ENCODE measurements around the gene RCSD1.

Gene RCSD1

DNA sequence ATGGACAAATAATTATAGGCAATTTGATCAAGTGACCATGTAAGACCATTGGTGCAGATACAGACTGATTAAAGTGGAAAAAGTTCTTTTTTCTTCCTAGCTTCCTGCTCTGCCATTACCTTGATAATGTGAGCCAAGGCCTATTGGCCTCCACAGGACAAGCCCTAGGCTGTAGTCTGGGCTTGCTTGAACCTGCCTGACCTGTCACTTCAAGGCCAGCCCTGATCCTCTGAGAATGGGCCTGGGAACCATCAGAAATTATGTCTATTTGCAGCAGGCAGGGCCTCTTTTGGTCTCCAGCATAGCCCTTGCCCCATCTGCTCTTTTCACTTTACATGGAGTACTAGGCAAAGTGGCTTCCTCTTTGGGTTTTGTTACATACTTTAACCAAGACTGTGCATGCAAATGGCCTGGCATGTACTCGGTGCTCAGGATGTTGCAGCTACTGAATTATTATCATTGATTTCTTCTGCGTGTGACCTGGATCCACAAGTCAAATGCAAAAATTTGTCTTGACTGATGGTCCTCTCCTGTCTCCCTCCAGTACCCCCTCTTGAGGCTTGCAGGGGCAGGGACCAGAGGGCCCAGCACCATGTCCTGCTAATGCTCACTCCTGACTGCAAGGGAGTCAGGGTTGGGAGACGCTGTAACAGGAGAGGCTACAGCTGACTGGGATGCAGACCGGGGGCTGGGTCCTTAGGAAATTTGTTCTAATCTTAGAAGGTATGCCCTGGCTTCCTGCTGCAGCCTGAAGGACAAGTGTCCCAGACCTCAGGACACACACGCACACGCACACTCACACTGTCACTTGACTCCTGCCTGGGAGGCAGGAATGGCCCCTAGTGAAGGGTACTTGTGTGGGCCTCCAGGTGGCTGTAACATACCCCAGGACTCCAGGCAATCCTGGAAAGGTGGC is 39.4 kb downstream of the RCSD1 start:
- DNase-seq, result no peak

GRCh38 chr1:167670563-167670962 is 40.5 kb downstream of the RCSD1 start:
- no peak for DNase-seq

GRCh38 chr1:167671727-167672511 is 41.9 kb downstream of the RCSD1 start:
- DNase-seq, result no peak

GRCh38 chr1:167672831-167673230 is 42.8 kb downstream of the RCSD1 start:
- no peak for DNase-seq

GRCh38 chr1:167673265-167673664 is 43.2 kb downstream of the RCSD1 start:
- DNase-seq, result no peak

GRCh38 chr1:167674156-167674555 is 44.1 kb downstream of the RCSD1 start:
- DNase-seq, result no peak

GRCh38 chr1:167675440-167675839 is 45.4 kb downstream of the RCSD1 start:
- DNase-seq, result no peak

GRCh38 chr1:167676205-167676915 is 46.3 kb downstream of the RCSD1 start:
- no peak for DNase-seq

- DNase-seq, result no peak
Observed at GRCh38 chr1:167676916-167677848, 47.1 kb downstream of the RCSD1 start.

DNA sequence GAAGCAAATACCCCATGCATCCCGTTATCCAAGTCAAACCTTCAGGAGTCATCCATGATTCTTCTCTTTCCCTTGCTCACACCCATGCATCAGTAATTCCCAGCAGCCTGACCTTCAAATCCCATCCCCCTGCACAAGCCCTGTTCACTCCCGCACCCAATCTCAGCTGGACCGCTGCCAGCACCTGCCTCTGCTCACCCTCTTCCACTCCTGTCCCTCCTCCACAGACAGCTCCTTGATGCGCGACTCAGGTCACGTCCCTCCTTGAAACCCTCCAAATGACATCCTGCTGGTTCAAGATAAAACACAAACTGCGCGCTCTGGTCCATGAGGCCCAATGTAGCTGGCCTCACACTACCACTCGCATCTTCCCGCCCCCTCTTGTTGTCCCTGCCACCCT is 48.4 kb downstream of the RCSD1 start:
- no peak for DNase-seq

DNA sequence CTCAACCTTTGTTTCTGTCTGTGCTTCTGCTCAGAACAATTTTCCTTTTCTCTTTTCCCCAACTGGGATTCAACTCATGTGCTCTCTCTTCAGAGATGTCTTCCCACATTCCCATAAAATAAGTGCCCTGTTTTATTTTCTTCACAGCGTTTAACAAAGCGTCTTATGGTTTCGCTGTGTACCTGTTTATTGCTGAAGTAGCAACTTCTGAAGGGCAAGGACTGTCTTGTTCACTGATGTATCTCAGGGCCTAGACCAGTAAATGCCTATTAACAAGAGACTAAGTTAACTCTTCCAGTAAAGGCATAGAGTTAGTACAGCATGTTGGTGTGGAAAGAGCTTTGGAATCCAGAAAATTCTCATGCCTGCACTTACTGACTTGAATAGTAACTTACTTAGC is 48.8 kb downstream of the RCSD1 start:
- DNase-seq, result no peak

DNA sequence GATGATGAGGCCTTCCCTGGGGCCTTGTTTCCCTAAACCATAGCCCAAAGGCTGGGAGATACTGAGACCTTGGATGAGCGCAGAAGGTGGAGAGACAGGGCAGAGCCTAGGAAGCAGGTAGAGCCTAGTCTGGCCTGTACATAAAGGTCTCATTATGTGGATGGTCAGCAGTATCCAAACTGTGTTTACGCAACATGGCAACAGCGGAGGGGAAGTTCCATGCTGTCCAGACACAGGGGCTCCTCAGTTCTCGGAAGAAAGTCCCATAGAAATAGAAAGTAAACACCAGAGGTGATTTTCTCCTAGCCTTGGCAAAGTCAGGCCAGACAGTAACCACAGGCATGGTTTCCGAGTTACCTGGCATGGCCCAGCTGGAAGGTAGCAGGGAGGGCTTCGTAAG is 49.7 kb downstream of the RCSD1 start:
- DNase-seq, result no peak

DNA sequence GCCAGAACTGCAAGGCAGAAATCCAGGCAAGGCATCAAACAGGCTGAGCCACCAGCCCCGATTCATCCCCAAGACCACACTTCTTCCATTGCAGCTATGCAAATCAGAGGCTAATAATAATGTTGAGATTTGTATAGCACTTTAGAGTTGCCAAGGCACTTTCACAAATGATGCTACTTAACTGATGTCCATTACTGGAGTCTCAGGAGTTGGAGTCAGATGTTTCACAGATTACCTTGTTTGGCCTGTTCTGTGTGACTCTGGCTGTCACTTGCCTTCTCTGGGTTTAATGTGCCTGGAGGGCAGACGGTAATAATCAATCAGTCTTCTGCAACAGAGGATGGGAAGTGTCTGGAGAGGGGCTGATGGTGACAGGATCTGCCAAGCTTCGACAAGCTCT is 51.0 kb downstream of the RCSD1 start:
- DNase-seq, result no peak

DNA sequence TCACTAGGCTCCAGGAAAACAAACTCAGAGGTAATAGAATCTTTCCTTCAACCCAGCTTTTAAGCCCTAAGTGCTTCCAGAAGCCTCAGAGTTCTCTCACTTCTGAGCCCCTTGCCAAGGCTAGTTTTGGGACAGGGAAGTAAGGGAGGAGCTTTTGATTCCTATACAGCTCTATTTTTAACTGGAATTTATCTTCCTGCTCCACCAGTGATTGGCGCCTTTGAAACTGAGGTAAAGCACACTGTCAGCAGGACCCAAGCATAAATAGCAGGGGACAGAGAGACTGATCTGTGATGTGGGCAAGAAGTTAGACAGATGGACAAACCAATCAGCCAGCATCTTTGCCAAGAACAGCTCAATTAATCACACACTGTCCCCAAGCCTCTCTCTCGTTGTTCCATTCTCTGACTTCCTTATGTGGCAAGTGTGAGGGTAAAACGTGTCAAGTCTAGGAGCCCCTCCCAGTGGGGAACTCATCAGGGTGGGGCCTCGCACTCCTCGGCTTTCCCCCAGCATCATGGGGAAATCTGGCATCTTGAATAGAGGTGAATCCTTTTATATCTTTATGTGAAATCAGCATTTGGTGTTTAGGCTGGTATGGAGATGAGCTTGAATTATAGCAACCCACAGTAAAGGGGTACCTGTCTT is 51.5 kb downstream of the RCSD1 start:
- DNase-seq, result no peak

- no peak for DNase-seq
Observed at GRCh38 chr1:167683226-167683625, 53.2 kb downstream of the RCSD1 start.

GRCh38 chr1:167683641-167684502 is 53.8 kb downstream of the RCSD1 start:
- DNase-seq, result no peak

DNA sequence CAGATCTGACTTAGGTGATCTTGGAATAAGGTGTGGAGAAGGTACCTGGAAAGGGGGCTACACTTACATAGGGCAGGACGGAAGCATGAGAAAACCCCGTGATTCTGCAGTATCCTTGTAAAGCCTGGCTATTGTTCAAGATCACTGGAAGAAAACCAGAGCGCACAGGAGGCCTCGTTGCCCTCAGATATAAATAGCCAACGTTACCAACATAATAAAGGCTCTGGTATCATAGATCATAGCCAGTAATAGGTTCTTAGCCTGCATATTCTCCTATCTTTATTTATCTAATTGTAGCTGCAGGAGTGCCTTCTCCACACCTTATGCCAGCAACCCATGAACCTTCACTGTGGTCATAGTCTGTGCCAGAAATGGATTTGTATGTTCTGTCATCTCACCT is 55.8 kb downstream of the RCSD1 start:
- DNase-seq, result no peak

DNA sequence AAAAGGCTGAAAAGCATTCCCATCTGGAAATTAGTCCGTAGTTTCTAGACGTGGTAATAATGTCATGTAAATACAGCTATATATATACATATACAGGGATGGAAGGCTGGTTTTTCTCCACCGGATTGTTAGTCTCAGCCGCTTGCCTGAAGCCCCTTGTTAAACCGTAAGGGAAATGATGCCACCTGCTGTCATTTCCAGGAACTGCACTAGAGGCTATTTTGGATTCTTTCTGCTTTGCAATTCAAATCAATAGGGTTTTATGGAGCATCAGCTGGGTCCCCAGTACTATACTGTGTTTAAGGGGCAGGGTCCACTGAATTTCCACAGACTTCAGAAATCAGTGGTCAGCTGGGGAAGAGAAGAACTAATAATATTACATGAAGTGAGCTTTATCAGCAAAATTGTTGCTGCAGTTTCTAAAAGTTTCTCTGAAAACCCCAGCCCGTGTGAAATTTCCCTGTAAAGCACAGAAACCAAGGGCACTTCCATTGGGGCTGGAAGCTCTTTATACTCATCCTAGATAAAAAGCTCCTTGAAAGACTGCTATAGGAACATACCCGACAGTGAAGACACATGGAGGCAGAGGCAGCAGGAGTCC is 58.0 kb downstream of the RCSD1 start:
- peak; percentile 56 for DNase-seq

- DNase-seq, result no peak
Observed at GRCh38 chr1:167689567-167689920, 59.5 kb downstream of the RCSD1 start.

DNA sequence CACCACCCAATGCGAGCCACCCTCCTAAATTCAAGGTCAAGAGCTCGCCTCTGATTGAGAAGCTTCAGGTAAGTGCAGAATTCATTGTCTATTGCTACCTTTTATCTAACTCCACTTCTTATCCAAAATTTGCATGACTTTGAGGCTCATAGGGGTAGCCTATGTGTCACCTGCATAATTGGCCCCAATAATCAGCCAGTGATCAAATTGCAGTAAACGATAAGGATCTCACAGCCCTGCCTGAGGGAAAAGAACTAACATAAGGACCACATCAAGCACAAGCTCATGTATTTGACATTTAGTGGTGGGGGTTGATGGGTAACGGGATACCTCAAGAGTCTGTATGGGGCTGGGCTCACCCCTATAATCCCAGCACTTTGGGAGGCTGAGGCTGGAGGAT is 60.0 kb downstream of the RCSD1 start:
- DNase-seq, result no peak
